Endothelial cell (in vitro differentiated cells): Measurements from ENCODE around the gene FIGN. TPM values are rescaled to one million over a fixed set of nuclear protein-coding genes. Genes with fewer than 3 reads are reported as not detected.

Source experiments
- DNase-seq: peaks from one replicate; pipeline ENCODE4 v3.0.0; 2021; ENCODE audit warnings: low spot score
- H3K27ac Mint-ChIP-seq: one replicate; pipeline ENCODE4 v1.8.0; 2021; ENCODE audit warnings: mixed read lengths, inconsistent platforms; ENCODE audit not compliant: unreplicated experiment
- H3K27me3 Mint-ChIP-seq: one replicate; pipeline ENCODE4 v1.8.0; 2021; ENCODE audit warnings: mild to moderate bottlenecking, moderate library complexity, mixed read lengths, inconsistent platforms; ENCODE audit not compliant: unreplicated experiment
- H3K36me3 Mint-ChIP-seq: one replicate; pipeline ENCODE4 v1.8.0; 2021; ENCODE audit warnings: mild to moderate bottlenecking, low read depth, mixed read lengths, inconsistent platforms; ENCODE audit not compliant: unreplicated experiment
- H3K4me1 Mint-ChIP-seq: one replicate; pipeline ENCODE4 v1.8.0; 2021; ENCODE audit warnings: mild to moderate bottlenecking, mixed read lengths, inconsistent platforms; ENCODE audit not compliant: unreplicated experiment
- H3K4me3 Mint-ChIP-seq: one replicate; pipeline ENCODE4 v1.8.0; 2021; ENCODE audit warnings: mild to moderate bottlenecking, mixed read lengths, inconsistent platforms; ENCODE audit not compliant: unreplicated experiment
- H3K9me3 Mint-ChIP-seq: one replicate; pipeline ENCODE4 v1.8.0; 2021; ENCODE audit warnings: mixed read lengths, inconsistent platforms; ENCODE audit not compliant: unreplicated experiment
- total RNA-seq: library from RNA; stranded (reverse); fragmentation: NEBNext Ultra II Directional; extraction: Animal tissue kit (Norgen Biotek cat#: 25700); gene quantifications from one replicate; pipeline ENCODE4 v1.2.1, GENCODE V29; 2021; ENCODE audit not compliant: unreplicated experiment
- TF ChIP-seq, protein P1 (sequence below): fragments of 200-600 bp; sonication (generic); IDR thresholded peaks from one replicate; pipeline ENCODE4 v1.5.0; 2021; ENCODE audit warnings: antibody characterized with exemption; ENCODE audit not compliant: unreplicated experiment

FIGN gene
- total RNA-seq, 1 donor from 2014 or later, result 14.0 TPM

DNA sequence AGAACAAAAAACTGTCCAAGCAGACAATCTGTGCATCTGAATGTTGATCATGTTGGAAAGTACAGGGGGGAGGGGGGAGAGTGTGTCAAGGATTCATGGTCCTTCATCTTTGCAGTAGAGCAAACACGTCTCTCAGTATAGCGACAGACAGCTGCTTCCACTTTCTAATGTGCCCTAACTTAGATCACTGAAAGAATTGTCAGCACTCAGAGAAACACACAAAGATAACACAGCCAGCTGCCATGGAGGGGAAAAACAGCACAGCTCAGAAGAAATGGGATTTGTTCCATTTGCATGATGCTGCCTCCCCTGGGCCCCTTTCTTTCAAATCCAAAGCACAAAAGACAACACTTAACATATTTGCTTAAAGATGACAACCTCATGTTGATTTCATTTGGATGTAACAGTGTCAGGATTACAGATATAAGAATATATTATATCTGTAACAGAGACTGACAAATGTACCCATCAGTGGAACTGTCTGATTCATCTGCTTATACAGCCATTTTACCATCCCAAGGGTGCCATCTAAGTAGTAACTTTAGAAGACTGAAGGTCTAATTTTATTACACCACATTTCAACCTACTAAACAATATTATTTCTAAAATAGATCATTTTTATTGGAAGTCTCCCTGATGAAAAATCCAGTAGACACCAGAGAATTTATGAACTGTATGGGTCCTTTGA is 17.7 kb downstream of the FIGN start:
- TF ChIP-seq, protein P1, sequence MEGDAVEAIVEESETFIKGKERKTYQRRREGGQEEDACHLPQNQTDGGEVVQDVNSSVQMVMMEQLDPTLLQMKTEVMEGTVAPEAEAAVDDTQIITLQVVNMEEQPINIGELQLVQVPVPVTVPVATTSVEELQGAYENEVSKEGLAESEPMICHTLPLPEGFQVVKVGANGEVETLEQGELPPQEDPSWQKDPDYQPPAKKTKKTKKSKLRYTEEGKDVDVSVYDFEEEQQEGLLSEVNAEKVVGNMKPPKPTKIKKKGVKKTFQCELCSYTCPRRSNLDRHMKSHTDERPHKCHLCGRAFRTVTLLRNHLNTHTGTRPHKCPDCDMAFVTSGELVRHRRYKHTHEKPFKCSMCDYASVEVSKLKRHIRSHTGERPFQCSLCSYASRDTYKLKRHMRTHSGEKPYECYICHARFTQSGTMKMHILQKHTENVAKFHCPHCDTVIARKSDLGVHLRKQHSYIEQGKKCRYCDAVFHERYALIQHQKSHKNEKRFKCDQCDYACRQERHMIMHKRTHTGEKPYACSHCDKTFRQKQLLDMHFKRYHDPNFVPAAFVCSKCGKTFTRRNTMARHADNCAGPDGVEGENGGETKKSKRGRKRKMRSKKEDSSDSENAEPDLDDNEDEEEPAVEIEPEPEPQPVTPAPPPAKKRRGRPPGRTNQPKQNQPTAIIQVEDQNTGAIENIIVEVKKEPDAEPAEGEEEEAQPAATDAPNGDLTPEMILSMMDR, result no peak
- no peaks in the 10 kb centered on the region for H3K27me3 Mint-ChIP-seq
- H3K4me3 Mint-ChIP-seq, result no peak overlapping the region
- H3K9me3 Mint-ChIP-seq, result no peaks in the 10 kb centered on the region
- no peak for DNase-seq
- H3K4me1 Mint-ChIP-seq, result peaks cover 4% of the 10 kb centered on the region
- no peaks in the 10 kb centered on the region for H3K36me3 Mint-ChIP-seq
- no peak overlapping the region for H3K27ac Mint-ChIP-seq

DNA sequence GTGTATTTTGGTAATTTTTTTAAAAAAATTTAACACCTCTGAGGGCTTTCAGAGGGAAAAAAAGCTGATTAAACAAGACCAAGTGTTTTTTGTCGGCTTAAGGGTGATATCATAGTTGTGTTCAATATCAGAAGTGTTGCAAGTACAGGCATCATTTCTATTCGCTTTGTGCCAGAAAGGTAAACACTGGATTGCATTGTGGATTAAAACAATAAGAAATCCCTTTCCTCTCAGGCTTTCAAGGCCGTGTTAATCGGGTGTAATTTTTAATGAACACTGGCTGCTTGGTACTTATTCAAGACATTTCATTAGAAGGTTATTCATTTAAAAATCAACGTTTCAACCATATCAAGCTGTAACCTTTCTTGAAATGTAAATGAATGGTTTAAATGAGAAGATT is 18.3 kb downstream of the FIGN start:
- no peaks in the 10 kb centered on the region for H3K36me3 Mint-ChIP-seq
- no peak overlapping the region for H3K27ac Mint-ChIP-seq
- no peaks in the 10 kb centered on the region for H3K9me3 Mint-ChIP-seq
- TF ChIP-seq, protein P1, result no peak
- no peak for DNase-seq
- peaks cover 4% of the 10 kb centered on the region for H3K4me1 Mint-ChIP-seq
- H3K27me3 Mint-ChIP-seq, result no peaks in the 10 kb centered on the region
- no peak overlapping the region for H3K4me3 Mint-ChIP-seq

DNA sequence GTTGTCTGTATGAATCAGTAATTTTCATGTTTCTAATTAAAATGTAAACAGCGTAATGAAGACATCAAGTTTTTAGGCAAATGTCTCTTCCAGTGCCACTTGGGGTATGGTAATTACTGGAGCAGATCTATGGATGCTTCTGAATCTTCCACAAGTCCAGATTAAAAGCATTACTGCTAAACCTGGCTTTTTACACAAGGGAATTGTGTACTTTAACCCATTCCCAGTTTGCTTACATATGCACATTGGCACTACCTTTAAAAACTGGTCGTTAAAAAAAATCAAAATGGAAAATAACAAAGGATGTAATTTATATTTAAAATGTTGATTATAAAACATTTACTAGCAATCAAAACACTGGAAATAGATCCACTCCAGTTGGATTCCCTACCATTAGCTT is 19.7 kb downstream of the FIGN start:
- no peak for DNase-seq
- H3K27ac Mint-ChIP-seq, result no peak overlapping the region
- H3K9me3 Mint-ChIP-seq, result no peaks in the 10 kb centered on the region
- TF ChIP-seq, protein P1, result no peak
- peaks cover 7% of the 10 kb centered on the region for H3K4me1 Mint-ChIP-seq
- H3K36me3 Mint-ChIP-seq, result no peaks in the 10 kb centered on the region
- no peak overlapping the region for H3K4me3 Mint-ChIP-seq
- H3K27me3 Mint-ChIP-seq, result no peaks in the 10 kb centered on the region

DNA sequence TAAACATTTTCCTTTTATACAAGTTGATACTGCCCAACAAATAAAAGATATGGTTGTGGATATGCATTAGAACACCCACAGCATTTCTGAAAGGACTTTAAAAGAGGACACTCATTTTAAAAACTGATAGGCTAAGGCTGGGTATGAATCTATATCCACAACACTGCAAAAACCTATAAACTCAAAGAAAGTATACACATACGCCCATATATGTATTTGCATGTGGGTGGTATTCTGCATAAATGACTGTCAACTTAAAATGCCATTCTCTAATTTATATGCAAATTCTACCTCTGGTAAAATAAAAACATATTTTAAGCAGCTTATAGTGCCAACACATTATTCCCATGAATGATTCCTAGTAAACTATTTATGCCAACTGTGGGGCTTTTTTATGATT is 20.1 kb downstream of the FIGN start:
- DNase-seq, result no peak
- H3K27me3 Mint-ChIP-seq, result no peaks in the 10 kb centered on the region
- H3K36me3 Mint-ChIP-seq, result no peaks in the 10 kb centered on the region
- peaks cover 7% of the 10 kb centered on the region for H3K4me1 Mint-ChIP-seq
- H3K4me3 Mint-ChIP-seq, result no peak overlapping the region
- H3K9me3 Mint-ChIP-seq, result no peaks in the 10 kb centered on the region
- no peak overlapping the region for H3K27ac Mint-ChIP-seq
- TF ChIP-seq, protein P1, result no peak

DNA sequence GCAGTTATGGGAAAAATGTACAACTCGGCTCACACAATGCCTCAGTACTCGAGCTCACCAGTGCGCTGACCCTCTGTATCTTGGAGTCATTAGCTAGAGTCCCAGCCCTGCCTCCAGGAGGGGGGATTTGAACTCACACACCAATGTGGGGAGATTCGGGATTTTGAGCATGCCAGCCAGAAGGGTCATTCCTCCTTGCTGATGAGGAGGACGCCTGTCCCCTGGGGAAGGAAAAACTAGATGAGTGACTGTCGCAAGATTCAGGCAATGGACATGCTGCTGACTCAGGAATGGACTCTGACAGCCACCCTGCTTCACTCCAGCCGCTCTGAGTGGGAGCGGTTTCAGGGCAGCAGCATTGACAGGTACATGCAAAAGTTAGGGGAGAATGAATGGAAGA is 20.6 kb downstream of the FIGN start:
- no peak for DNase-seq
- TF ChIP-seq, protein P1, result no peak
- no peaks in the 10 kb centered on the region for H3K27me3 Mint-ChIP-seq
- no peaks in the 10 kb centered on the region for H3K9me3 Mint-ChIP-seq
- no peaks in the 10 kb centered on the region for H3K36me3 Mint-ChIP-seq
- no peak overlapping the region for H3K27ac Mint-ChIP-seq
- no peak overlapping the region for H3K4me3 Mint-ChIP-seq
- H3K4me1 Mint-ChIP-seq, result peaks cover 7% of the 10 kb centered on the region
